HG02798 (cell line): ENCODE results near the gene ANKFY1.
"Not testable (repeated sequence)": the region's sequence is repeated elsewhere in the genome, so short reads cannot be mapped to it uniquely, and the experiment has no call there.

Experiments
- ATAC-seq: cut with Tn5 transposase; IDR thresholded peaks from one replicate; pipeline ENCODE4 v1.9.1; 2021; ENCODE audit warnings: mild to moderate bottlenecking; ENCODE audit not compliant: unreplicated experiment, poor library complexity

ANKFY1 gene

GRCh38 chr17:4266550-4266949, 2.8 kb upstream of the ANKFY1 start:
- ATAC-seq, result no peak

- ATAC-seq, result no peak
These were observed 1.1 kb downstream of the ANKFY1 start for GRCh38 chr17:4262703-4263102.

- ATAC-seq, result no peak
These were observed 2.3 kb downstream of the ANKFY1 start for GRCh38 chr17:4261452-4261851.

- ATAC-seq, result no peak
These were observed 4.9 kb downstream of the ANKFY1 start for GRCh38 chr17:4258867-4259266.

GRCh38 chr17:4256952-4257351, 6.8 kb downstream of the ANKFY1 start:
- ATAC-seq, result no peak

GRCh38 chr17:4255271-4255670, 8.5 kb downstream of the ANKFY1 start:
- ATAC-seq, result not testable (repeated sequence)

- ATAC-seq, result no peak
These were observed 12.9 kb downstream of the ANKFY1 start for GRCh38 chr17:4250887-4251286.

- no peak for ATAC-seq
These were observed 14.2 kb downstream of the ANKFY1 start for GRCh38 chr17:4249452-4250029.

GRCh38 chr17:4248504-4249277, 15.1 kb downstream of the ANKFY1 start:
- ATAC-seq, result no peak

GRCh38 chr17:4247971-4248388, 15.8 kb downstream of the ANKFY1 start:
- ATAC-seq, result no peak

GRCh38 chr17:4247361-4247970, 16.3 kb downstream of the ANKFY1 start:
- ATAC-seq, result no peak

GRCh38 chr17:4246674-4247073, 17.1 kb downstream of the ANKFY1 start:
- ATAC-seq, result no peak

- no peak for ATAC-seq
These were observed 22.2 kb downstream of the ANKFY1 start for GRCh38 chr17:4241535-4241934.

- ATAC-seq, result no peak
These were observed 27.3 kb downstream of the ANKFY1 start for GRCh38 chr17:4236456-4236855.

GRCh38 chr17:4235372-4236279, 28.2 kb downstream of the ANKFY1 start:
- ATAC-seq, result no peak

GRCh38 chr17:4234401-4234800, 29.4 kb downstream of the ANKFY1 start:
- ATAC-seq, result no peak

- no peak for ATAC-seq
These were observed 30.0 kb downstream of the ANKFY1 start for GRCh38 chr17:4233668-4234258.

GRCh38 chr17:4232168-4232813, 31.5 kb downstream of the ANKFY1 start:
- ATAC-seq, result no peak

- ATAC-seq, result no peak
These were observed 33.9 kb downstream of the ANKFY1 start for GRCh38 chr17:4229627-4230541.
